H9 (cell line): Measurements from ENCODE around the gene HS6ST3. TPM values are rescaled to one million over a fixed set of nuclear protein-coding genes. Genes with fewer than 3 reads are reported as not detected.
A peak's percentile ranks its signal among the peaks of the same experiment; 100 is the strongest.

Source experiments
- DNase-seq: peaks from one replicate; pipeline ENCODE4 v3.0.0-alpha.2; 2017
- H2AFZ ChIP-seq: one replicate; pipeline ENCODE4 v1.6.1; 2013; ENCODE audit warnings: mild to moderate bottlenecking, low read length, control low read depth, moderate library complexity
- H2AK5ac ChIP-seq: 2 replicates; pipeline ENCODE4 v1.6.1; 2013; ENCODE audit warnings: low read length, control low read depth, mixed read lengths; ENCODE audit not compliant: insufficient read length
- H2BK120ac ChIP-seq: one replicate; pipeline ENCODE4 v1.6.1; 2013; ENCODE audit warnings: low read depth, mild to moderate bottlenecking, low read length, control low read depth, inconsistent platforms; ENCODE audit not compliant: poor library complexity, severe bottlenecking
- H2BK12ac ChIP-seq: 2 replicates; pipeline ENCODE4 v1.6.1; 2013; ENCODE audit warnings: low read length, control low read depth, mixed read lengths, low read depth; ENCODE audit not compliant: insufficient read length
- H2BK15ac ChIP-seq: 2 replicates; pipeline ENCODE4 v1.6.1; 2013; ENCODE audit warnings: low read depth, low read length, control low read depth
- H2BK20ac ChIP-seq: one replicate; pipeline ENCODE4 v1.6.1; 2013; ENCODE audit warnings: low read depth, mild to moderate bottlenecking, low read length, control low read depth, inconsistent platforms; ENCODE audit not compliant: poor library complexity, severe bottlenecking
- H2BK5ac ChIP-seq: 2 replicates; pipeline ENCODE4 v1.6.1; 2013; ENCODE audit warnings: low read length, control low read depth, mixed read lengths; ENCODE audit not compliant: insufficient read length
- H3K14ac ChIP-seq: 2 replicates; pipeline ENCODE4 v1.6.1; 2013; ENCODE audit warnings: low read length, control low read depth; ENCODE audit not compliant: insufficient read depth
- H3K18ac ChIP-seq: 2 replicates; pipeline ENCODE4 v1.6.1; 2013; ENCODE audit warnings: low read depth, mild to moderate bottlenecking, mixed read lengths, low read length, control low read depth; ENCODE audit not compliant: insufficient read length
- H3K23ac ChIP-seq: 2 replicates; pipeline ENCODE4 v1.6.1; 2013; ENCODE audit warnings: low read length, control low read depth, mixed read lengths, low read depth; ENCODE audit not compliant: insufficient read length
- H3K23me2 ChIP-seq: 2 replicates; pipeline ENCODE4 v1.6.1; 2013; ENCODE audit warnings: low read depth, mild to moderate bottlenecking, mixed read lengths, low read length, control low read depth; ENCODE audit not compliant: insufficient read length, poor library complexity, severe bottlenecking
- H3K27ac ChIP-seq: 2 replicates; pipeline ENCODE4 v1.5.1; 2013; ENCODE audit warnings: low read length, control low read depth, mixed read lengths, low read depth; ENCODE audit not compliant: insufficient read length
- H3K27me3 ChIP-seq: 2 replicates; pipeline ENCODE4 v1.6.1; 2013; ENCODE audit warnings: low read length, control low read depth, inconsistent platforms; ENCODE audit not compliant: insufficient read depth
- H3K4ac ChIP-seq: 2 replicates; pipeline ENCODE4 v1.6.1; 2013; ENCODE audit warnings: low read depth, mild to moderate bottlenecking, control low read depth, inconsistent platforms, low read length, moderate library complexity
- H3K4me1 ChIP-seq: 2 replicates; pipeline ENCODE4 v1.6.1; 2013; ENCODE audit warnings: low read length, control low read depth, inconsistent platforms; ENCODE audit not compliant: insufficient read depth
- H3K4me2 ChIP-seq: 2 replicates; pipeline ENCODE4 v1.6.1; 2013; ENCODE audit warnings: low read length, control low read depth, mixed read lengths; ENCODE audit not compliant: insufficient read length, insufficient read depth
- H3K56ac ChIP-seq: 2 replicates; pipeline ENCODE4 v1.6.1; 2013; ENCODE audit warnings: low read depth, mild to moderate bottlenecking, mixed read lengths, low read length, control low read depth; ENCODE audit not compliant: insufficient read length
- H3K79me1 ChIP-seq: 2 replicates; pipeline ENCODE4 v1.6.1; 2013; ENCODE audit warnings: low read depth, mild to moderate bottlenecking, moderate library complexity, low read length, control low read depth, inconsistent platforms; ENCODE audit not compliant: insufficient read depth, poor library complexity, severe bottlenecking
- H3K79me2 ChIP-seq: 2 replicates; pipeline ENCODE4 v1.6.1; 2013; ENCODE audit warnings: low read length, control low read depth, inconsistent platforms; ENCODE audit not compliant: insufficient read depth
- H3K9ac ChIP-seq: 2 replicates; pipeline ENCODE4 v1.6.1; 2013; ENCODE audit warnings: low read length, control low read depth, mixed read lengths; ENCODE audit not compliant: insufficient read length; ENCODE audit errors: extremely low read depth
- H3K9me3 ChIP-seq: one replicate; pipeline ENCODE4 v1.6.1; 2013; ENCODE audit warnings: low read depth, low read length, inconsistent platforms; ENCODE audit not compliant: control insufficient read depth
- H3T11ph ChIP-seq: one replicate; pipeline ENCODE4 v1.6.1; 2013; ENCODE audit warnings: mild to moderate bottlenecking, low read length, control low read depth, inconsistent platforms
- H4K20me1 ChIP-seq: one replicate; pipeline ENCODE4 v1.6.1; 2013; ENCODE audit not compliant: control insufficient read depth, insufficient read length, insufficient read depth
- H4K5ac ChIP-seq: 2 replicates; pipeline ENCODE4 v1.6.1; 2013; ENCODE audit warnings: low read depth, mild to moderate bottlenecking, mixed read lengths, low read length, control low read depth; ENCODE audit not compliant: insufficient read length
- H4K8ac ChIP-seq: replicated peaks from 2 replicates; pipeline ENCODE4 v1.6.1; 2013; ENCODE audit warnings: low read length, control low read depth, mixed read lengths, low read depth; ENCODE audit not compliant: insufficient read length
- H4K91ac ChIP-seq: 2 replicates; pipeline ENCODE4 v1.6.1; 2013; ENCODE audit warnings: low read depth, mild to moderate bottlenecking, moderate library complexity, mixed read lengths, low read length, control low read depth; ENCODE audit not compliant: insufficient read length
- H3K27ac Mint-ChIP-seq, 3 experiments: 2 replicates in 2 of 3; 3 replicates in 1 of 3; pipeline ENCODE4 v1.8.0; 2020 to 2021; ENCODE audit warnings: mixed read lengths in 3 of 3, mild to moderate bottlenecking in 1 of 3, moderate library complexity in 1 of 3
- H3K27me3 Mint-ChIP-seq: 2 replicates; pipeline ENCODE4 v1.8.0; 2021; ENCODE audit warnings: low read depth, mild to moderate bottlenecking, moderate library complexity, mixed read lengths
- H3K36me3 Mint-ChIP-seq, 3 experiments: 2 replicates in 2 of 3; 3 replicates in 1 of 3; pipeline ENCODE4 v1.8.0; 2020 to 2021; ENCODE audit warnings: low read depth in 3 of 3, mixed read lengths in 3 of 3; ENCODE audit not compliant: insufficient read depth in 1 of 3
- H3K4me1 Mint-ChIP-seq, 2 experiments: 2 replicates each; pipeline ENCODE4 v1.8.0; 2020; ENCODE audit warnings: mixed read lengths in 2 of 2
- H3K4me3 Mint-ChIP-seq, 2 experiments: 2 replicates in 1 of 2; 3 replicates in 1 of 2; pipeline ENCODE4 v1.8.0; 2020 to 2021; ENCODE audit warnings: mild to moderate bottlenecking in 2 of 2, mixed read lengths in 2 of 2, moderate library complexity in 1 of 2
- H3K9me3 Mint-ChIP-seq, 2 experiments: 2 replicates in 1 of 2; 3 replicates in 1 of 2; pipeline ENCODE4 v1.8.0; 2020; ENCODE audit warnings: mild to moderate bottlenecking in 2 of 2, mixed read lengths in 2 of 2, moderate library complexity in 1 of 2
- WGBS: extraction: QIAGEN DNeasy Blood & Tissue Kit; methylation state at CpG from one replicate; pipeline ENCODE4 v1.1.7; 2013; ENCODE audit warnings: missing lambda C conversion rate, low lambda C conversion rate, mixed read lengths; ENCODE audit not compliant: insufficient read length; ENCODE audit errors: extremely low coverage; 5-methylcytosine and 5-hydroxymethylcytosine counted together
- total RNA-seq: library from RNA; stranded (reverse); gene quantifications from 2 replicates; pipeline ENCODE4 v1.2.1, GENCODE V29; 2021
- TF ChIP-seq, protein P1 (sequence below): fragments of 200-600 bp; sonication (generic); conservative IDR thresholded peaks from 3 replicates; pipeline ENCODE4 v1.8.0; 2021; ENCODE audit warnings: antibody characterized with exemption, mild to moderate bottlenecking

The HS6ST3 gene
- total RNA-seq, 1 experiment from 2014 or later = 0.44 TPM

DNA sequence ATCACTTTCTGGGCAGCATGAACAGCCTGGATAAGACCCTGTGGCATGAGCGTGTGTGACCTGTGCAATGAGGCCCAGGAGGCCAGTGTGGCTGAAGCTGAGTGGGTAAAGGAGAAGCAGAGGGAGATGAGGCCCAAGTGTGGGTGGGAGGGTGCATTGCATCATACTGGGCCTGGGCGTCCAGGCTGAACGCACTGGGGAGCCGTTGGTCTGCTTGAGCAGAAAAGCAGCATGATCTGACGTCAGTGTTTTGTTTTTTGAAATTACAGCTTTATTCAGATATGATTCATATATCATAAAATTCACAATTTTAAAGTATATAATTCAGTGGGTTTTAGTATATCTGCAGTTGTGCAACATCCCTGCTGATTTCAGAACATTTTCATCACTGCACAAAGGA is 409.7 kb downstream of the HS6ST3 start:
- no peaks in the 10 kb centered on the region for H3K79me1 ChIP-seq
- H3T11ph ChIP-seq = no peak overlapping the region
- H3K4me3 Mint-ChIP-seq = no peak overlapping the region
- H3K27me3 ChIP-seq = no peaks in the 10 kb centered on the region
- no peak overlapping the region for H4K8ac ChIP-seq
- no peaks in the 10 kb centered on the region for H3K9me3 Mint-ChIP-seq
- no peaks in the 10 kb centered on the region for H3K36me3 Mint-ChIP-seq
- no peak overlapping the region for H2BK120ac ChIP-seq
- no peaks in the 10 kb centered on the region for H3K79me2 ChIP-seq
- H2BK15ac ChIP-seq = no peak overlapping the region
- no CpG with 5 or more reads among the region's 5 CpGs for WGBS
- no peak overlapping the region for H2AK5ac ChIP-seq
- H4K5ac ChIP-seq = no peak overlapping the region
- no peak overlapping the region for H3K4me2 ChIP-seq
- H4K20me1 ChIP-seq = no peaks in the 10 kb centered on the region
- H3K14ac ChIP-seq = no peak overlapping the region
- no peak overlapping the region for H2BK20ac ChIP-seq
- DNase-seq = no peak
- H3K27ac Mint-ChIP-seq = peak overlapping the region in 1 of 3 experiments; percentile 32; a peak in 1 of 7 replicates
- peaks cover 2% of the 10 kb centered on the region; the same call in 1 of the 2 replicates for H3K4me1 ChIP-seq
- no peak overlapping the region for H2BK5ac ChIP-seq
- no peaks in the 10 kb centered on the region for H3K23me2 ChIP-seq
- H3K27ac ChIP-seq = no peak overlapping the region
- H3K4me1 Mint-ChIP-seq = peaks cover 11% of the 10 kb centered on the region in 2 experiments
- no peaks in the 10 kb centered on the region for H3K27me3 Mint-ChIP-seq
- H2AFZ ChIP-seq = no peak overlapping the region
- no peak overlapping the region for H3K9ac ChIP-seq
- no peak overlapping the region for H4K91ac ChIP-seq
- H3K56ac ChIP-seq = no peak overlapping the region
- TF ChIP-seq, protein P1, sequence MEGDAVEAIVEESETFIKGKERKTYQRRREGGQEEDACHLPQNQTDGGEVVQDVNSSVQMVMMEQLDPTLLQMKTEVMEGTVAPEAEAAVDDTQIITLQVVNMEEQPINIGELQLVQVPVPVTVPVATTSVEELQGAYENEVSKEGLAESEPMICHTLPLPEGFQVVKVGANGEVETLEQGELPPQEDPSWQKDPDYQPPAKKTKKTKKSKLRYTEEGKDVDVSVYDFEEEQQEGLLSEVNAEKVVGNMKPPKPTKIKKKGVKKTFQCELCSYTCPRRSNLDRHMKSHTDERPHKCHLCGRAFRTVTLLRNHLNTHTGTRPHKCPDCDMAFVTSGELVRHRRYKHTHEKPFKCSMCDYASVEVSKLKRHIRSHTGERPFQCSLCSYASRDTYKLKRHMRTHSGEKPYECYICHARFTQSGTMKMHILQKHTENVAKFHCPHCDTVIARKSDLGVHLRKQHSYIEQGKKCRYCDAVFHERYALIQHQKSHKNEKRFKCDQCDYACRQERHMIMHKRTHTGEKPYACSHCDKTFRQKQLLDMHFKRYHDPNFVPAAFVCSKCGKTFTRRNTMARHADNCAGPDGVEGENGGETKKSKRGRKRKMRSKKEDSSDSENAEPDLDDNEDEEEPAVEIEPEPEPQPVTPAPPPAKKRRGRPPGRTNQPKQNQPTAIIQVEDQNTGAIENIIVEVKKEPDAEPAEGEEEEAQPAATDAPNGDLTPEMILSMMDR = no peak
- H3K4ac ChIP-seq = no peak overlapping the region
- no peak overlapping the region for H3K18ac ChIP-seq
- H3K23ac ChIP-seq = no peak overlapping the region
- H2BK12ac ChIP-seq = no peak overlapping the region
- no peaks in the 10 kb centered on the region for H3K9me3 ChIP-seq
